ENCODE measurements around the gene IGDCC3.

- no peak for TF ChIP-seq EZH2 (IDR thresholded peaks at IDR 0.05; ENCODE audit: insufficient read depth, poor library complexity, severe bottlenecking)
- no peak for TF ChIP-seq EZH2phosphoT487 (IDR thresholded peaks at IDR 0.05; ENCODE audit: insufficient read depth, low read depth)
Measured at GRCh38 chr15:65346856-65347598, 30.8 kb downstream of the IGDCC3 start.
